Mesenchymal stem cell (in vitro differentiated cells and primary cell): ENCODE measurements around the gene PELI3.

Source experiments
- DNase-seq: peaks from one replicate; pipeline ENCODE4 v3.0.0-alpha.2; 2013
- H2AFZ ChIP-seq: one replicate; pipeline ENCODE4 v1.6.1; 2013; ENCODE audit warnings: low read depth, mild to moderate bottlenecking, control low read depth, inconsistent platforms, low read length, moderate library complexity
- H2AK5ac ChIP-seq: 2 replicates; pipeline ENCODE4 v1.6.1; 2013; ENCODE audit warnings: low read length, moderate library complexity, mild to moderate bottlenecking, inconsistent platforms; ENCODE audit not compliant: severe bottlenecking
- H2BK120ac ChIP-seq: one replicate; pipeline ENCODE4 v1.6.1; 2013; ENCODE audit warnings: low read depth, mild to moderate bottlenecking, inconsistent platforms, low read length, moderate library complexity
- H2BK12ac ChIP-seq, 2 experiments: one replicate each; pipeline ENCODE4 v1.6.1; 2013; ENCODE audit warnings: inconsistent platforms in 2 of 2, low read length in 2 of 2, mild to moderate bottlenecking in 2 of 2, moderate library complexity in 2 of 2, control low read depth in 1 of 2
- H2BK15ac ChIP-seq: one replicate; pipeline ENCODE4 v1.6.1; 2013; ENCODE audit warnings: mild to moderate bottlenecking, low read depth, inconsistent platforms; ENCODE audit not compliant: poor library complexity, severe bottlenecking
- H2BK5ac ChIP-seq: 2 replicates; pipeline ENCODE4 v1.6.1; 2013; ENCODE audit warnings: low read depth, mild to moderate bottlenecking, low read length, control low read depth, inconsistent platforms; ENCODE audit not compliant: poor library complexity, severe bottlenecking
- H3K14ac ChIP-seq, 2 experiments: one replicate each; pipeline ENCODE4 v1.6.1; 2013; ENCODE audit warnings: inconsistent platforms in 2 of 2, low read length in 2 of 2, control low read depth in 1 of 2, mild to moderate bottlenecking in 1 of 2, moderate library complexity in 1 of 2
- H3K18ac ChIP-seq, 2 experiments: one replicate each; pipeline ENCODE4 v1.6.1; 2013; ENCODE audit warnings: inconsistent platforms in 2 of 2, low read length in 2 of 2, control low read depth in 1 of 2, low read depth in 1 of 2, mild to moderate bottlenecking in 1 of 2
- H3K23ac ChIP-seq, 2 experiments: one replicate each; pipeline ENCODE4 v1.6.1; 2013; ENCODE audit warnings: inconsistent platforms in 2 of 2, low read length in 2 of 2, mild to moderate bottlenecking in 2 of 2, moderate library complexity in 2 of 2, control low read depth in 1 of 2
- H3K27ac ChIP-seq: 2 replicates; pipeline ENCODE4 v1.5.1; 2013; ENCODE audit warnings: mild to moderate bottlenecking, moderate library complexity, low read length, control low read depth, inconsistent platforms; ENCODE audit not compliant: poor library complexity, severe bottlenecking
- H3K27me3 ChIP-seq, 2 experiments: 2 replicates each; pipeline versions ENCODE4 v1.6.1 to v1.7.0; 2013; ENCODE audit warnings: low read length in 2 of 2, mild to moderate bottlenecking in 2 of 2, moderate library complexity in 2 of 2, control low read depth in 1 of 2, inconsistent platforms in 1 of 2; ENCODE audit not compliant: control insufficient read depth in 1 of 2, insufficient read depth in 1 of 2
- H3K36me3 ChIP-seq, 2 experiments: 2 replicates each; pipeline versions ENCODE4 v1.6.1 to v1.7.0; 2013; ENCODE audit warnings: low read length in 2 of 2, control low read depth in 1 of 2, inconsistent platforms in 1 of 2, low read depth in 1 of 2, mild to moderate bottlenecking in 1 of 2; ENCODE audit not compliant: insufficient read depth in 2 of 2, control insufficient read depth in 1 of 2
- H3K4ac ChIP-seq, 2 experiments: one replicate each; pipeline ENCODE4 v1.6.1; 2013; ENCODE audit warnings: inconsistent platforms in 2 of 2, low read length in 2 of 2, mild to moderate bottlenecking in 2 of 2, moderate library complexity in 2 of 2, control low read depth in 1 of 2, low read depth in 1 of 2
- H3K4me1 ChIP-seq: 2 replicates; pipeline ENCODE4 v1.6.1; 2013; ENCODE audit warnings: low read depth, low read length, control low read depth; ENCODE audit not compliant: control insufficient read depth, insufficient read depth
- H3K4me2 ChIP-seq: 2 replicates; pipeline ENCODE4 v1.6.1; 2013; ENCODE audit warnings: low read length, mild to moderate bottlenecking, inconsistent platforms; ENCODE audit not compliant: poor library complexity, severe bottlenecking
- H3K4me3 ChIP-seq, 2 experiments: 2 replicates each; pipeline versions ENCODE4 v1.5.1 to v1.7.0; 2013; ENCODE audit warnings: low read length in 2 of 2, mild to moderate bottlenecking in 2 of 2, control low read depth in 1 of 2, low read depth in 1 of 2; ENCODE audit not compliant: insufficient read depth in 1 of 2
- H3K79me1 ChIP-seq: replicated peaks from 2 replicates; pipeline ENCODE4 v1.6.1; 2013; ENCODE audit warnings: mild to moderate bottlenecking, control low read depth, low read length, inconsistent platforms; ENCODE audit not compliant: poor library complexity, severe bottlenecking
- H3K9ac ChIP-seq: 2 replicates; pipeline ENCODE4 v1.7.0; 2013; ENCODE audit warnings: mild to moderate bottlenecking, low read length, moderate library complexity
- H3K9me3 ChIP-seq: 2 replicates; pipeline ENCODE4 v1.7.0; 2013; ENCODE audit warnings: mild to moderate bottlenecking, low read length; ENCODE audit not compliant: control insufficient read depth
- H4K8ac ChIP-seq: one replicate; pipeline ENCODE4 v1.6.1; 2013; ENCODE audit warnings: inconsistent platforms, mild to moderate bottlenecking, low read length, moderate library complexity
- H4K91ac ChIP-seq: one replicate; pipeline ENCODE4 v1.6.1; 2013; ENCODE audit warnings: mild to moderate bottlenecking, low read length, inconsistent platforms
- WGBS: methylation state at CpG from one replicate; pipeline ENCODE4 v1.1.7; 2013; ENCODE audit warnings: mixed read lengths; 5-methylcytosine and 5-hydroxymethylcytosine counted together

PELI3 gene

DNA sequence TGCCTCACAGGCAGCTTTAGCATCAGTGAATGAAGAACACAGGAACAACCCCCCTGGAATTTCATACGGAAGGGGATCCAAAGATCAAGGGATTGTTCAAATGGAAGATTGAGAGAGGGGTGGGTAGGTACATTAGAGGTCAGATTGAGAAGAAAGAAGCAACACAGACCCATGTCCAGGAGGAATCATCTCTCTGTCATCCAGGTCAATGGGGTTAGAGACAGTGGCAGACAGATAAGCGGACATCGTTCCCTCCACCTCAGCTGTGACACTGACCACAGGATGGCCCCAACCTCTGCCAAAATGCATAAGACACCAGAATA is 47.8 kb upstream of the PELI3 start:
- peaks cover 11% of the 10 kb centered on the region for H3K4me1 ChIP-seq
- H3K9me3 ChIP-seq: no peaks in the 10 kb centered on the region
- H3K9ac ChIP-seq: no peak overlapping the region
- no peak overlapping the region for H3K14ac ChIP-seq
- H2BK12ac ChIP-seq: no peak overlapping the region
- H3K79me1 ChIP-seq: no peaks in the 10 kb centered on the region
- no peak overlapping the region for H3K23ac ChIP-seq
- no peak overlapping the region for H2AK5ac ChIP-seq
- peaks cover 28 to 52% of the 10 kb centered on the region in 2 experiments for H3K27me3 ChIP-seq
- no peak overlapping the region for H4K91ac ChIP-seq
- H3K4ac ChIP-seq: no peak overlapping the region
- no peak overlapping the region for H2BK5ac ChIP-seq
- no peak overlapping the region for H3K18ac ChIP-seq
- no peak overlapping the region for H3K27ac ChIP-seq
- peak overlapping the region in 1 of 2 experiments; percentile 41 for H3K4me3 ChIP-seq
- no peak overlapping the region for H2BK15ac ChIP-seq
- H4K8ac ChIP-seq: no peak overlapping the region
- no peak overlapping the region for H2AFZ ChIP-seq
- 65% methylated on average over 3 of the region's 3 CpGs for WGBS
- no peak overlapping the region for H3K4me2 ChIP-seq
- H2BK120ac ChIP-seq: no peak overlapping the region
- H3K36me3 ChIP-seq: no peaks in the 10 kb centered on the region
- DNase-seq: no peak

DNA sequence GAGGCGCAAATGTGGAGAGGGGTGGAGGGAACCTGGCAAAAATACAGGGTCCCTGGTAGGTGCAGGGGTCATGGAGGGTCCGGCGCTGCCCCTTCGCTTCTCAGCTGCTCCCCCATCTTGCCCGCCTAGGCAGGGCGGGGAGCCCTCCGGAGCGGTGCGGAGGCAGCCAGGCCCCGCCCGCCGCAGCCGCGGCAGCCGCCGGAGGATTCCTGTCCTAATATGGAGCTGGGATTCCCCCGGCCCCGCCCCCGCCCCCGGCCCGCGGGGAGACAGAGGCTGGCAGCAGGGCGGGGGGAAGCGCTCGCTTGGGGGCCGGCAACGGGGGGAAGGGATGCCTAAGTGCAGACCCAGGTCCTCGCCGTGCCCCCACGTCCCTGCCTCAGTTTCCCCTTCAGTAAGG is 46.9 kb upstream of the PELI3 start:
- Histone ChIP-seq H2BK12ac (no peak overlapping the region), H3K23ac (no peak overlapping the region), H3K4ac (no peak overlapping the region), H4K91ac (no peak overlapping the region), H2AK5ac (no peak overlapping the region), H2AFZ (no peak overlapping the region), H4K8ac (no peak overlapping the region), H3K79me1 (no peaks in the 10 kb centered on the region), H3K4me3 (no peak overlapping the region), H3K9me3 (no peaks in the 10 kb centered on the region), H3K18ac (no peak overlapping the region), H2BK15ac (no peak overlapping the region), H2BK5ac (no peak overlapping the region), H2BK120ac (no peak overlapping the region), H3K14ac (no peak overlapping the region), H3K36me3 (no peaks in the 10 kb centered on the region), H3K4me1 (peaks cover 11% of the 10 kb centered on the region), H3K27me3 (peaks cover 25 to 44% of the 10 kb centered on the region in 2 experiments), H3K4me2 (no peak overlapping the region), H3K9ac (no peak overlapping the region), H3K27ac (no peak overlapping the region)
- no peak for DNase-seq
- WGBS: under 1% methylated on average over 23 of the region's 30 CpGs

DNA sequence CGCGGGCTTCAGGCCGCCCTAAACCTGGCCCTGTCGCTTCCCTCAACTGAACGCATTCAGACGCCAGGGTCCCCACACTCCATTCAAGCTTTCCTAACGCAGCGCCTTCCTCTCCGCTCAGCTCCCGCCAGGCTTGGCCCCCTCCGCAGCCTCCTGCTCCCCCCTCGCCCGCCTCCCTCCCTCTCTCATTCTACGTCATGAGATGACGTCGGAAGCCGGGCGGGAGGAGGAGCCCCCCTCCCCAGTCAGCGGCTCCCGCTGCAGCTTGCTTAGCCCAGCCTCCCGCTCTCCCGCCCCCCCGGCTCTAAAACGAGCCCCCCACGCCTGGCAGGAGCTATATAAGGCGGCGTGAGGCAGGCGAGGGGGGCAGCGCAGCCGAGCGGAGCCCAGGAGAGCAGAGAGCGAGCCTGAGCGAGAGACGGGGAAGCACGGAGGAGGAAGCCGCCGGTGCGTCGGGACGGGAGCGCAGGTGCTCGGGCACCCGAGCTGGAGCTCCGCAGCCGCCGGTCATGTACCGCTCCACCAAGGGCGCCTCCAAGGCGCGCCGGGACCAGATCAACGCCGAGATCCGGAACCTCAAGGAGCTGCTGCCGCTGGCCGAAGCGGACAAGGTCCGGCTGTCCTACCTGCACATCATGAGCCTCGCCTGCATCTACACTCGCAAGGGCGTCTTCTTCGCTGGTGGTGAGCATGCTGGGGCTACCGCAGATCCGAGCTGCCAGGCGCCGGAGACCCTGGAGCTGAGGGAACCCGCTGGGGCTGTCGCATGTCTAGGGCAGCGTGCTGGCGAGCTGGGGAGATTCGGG is 45.8 kb upstream of the PELI3 start, which contains the start of gene NPAS4:
NPAS4 (plus strand) TSS at position 365 of the 806 bp plus-strand sequence; CDS start at position 510, 145 bp downstream.
- H4K91ac ChIP-seq: no peak within 1 kb of the TSS
- no peak within 1 kb of the TSS for H3K27ac ChIP-seq
- no peak within 1 kb of the TSS for H4K8ac ChIP-seq
- H2BK15ac ChIP-seq: no peak within 1 kb of the TSS
- H2AFZ ChIP-seq: no peak within 1 kb of the TSS
- H3K79me1 ChIP-seq: no peaks in the 10 kb centered on the region
- H3K9me3 ChIP-seq: no peaks in the 10 kb centered on the region
- no peak within 1 kb of the TSS for H2AK5ac ChIP-seq
- H3K9ac ChIP-seq: no peak within 1 kb of the TSS
- no peak within 1 kb of the TSS for H2BK5ac ChIP-seq
- no peak within 1 kb of the TSS for H3K4ac ChIP-seq
- H3K18ac ChIP-seq: no peak within 1 kb of the TSS
- peak within 1 kb of the TSS in 1 of 2 experiments; percentile 81 for H3K23ac ChIP-seq
- H3K27me3 ChIP-seq: peaks cover 32 to 35% of the 10 kb centered on the region in 2 experiments
- no peak for DNase-seq
- WGBS: 6% methylated on average over 61 of the region's 71 CpGs
- H3K4me2 ChIP-seq: no peak within 1 kb of the TSS
- H3K36me3 ChIP-seq: no peaks in the 10 kb centered on the region
- H3K14ac ChIP-seq: no peak within 1 kb of the TSS
- H2BK120ac ChIP-seq: no peak within 1 kb of the TSS
- H3K4me3 ChIP-seq: no peak within 1 kb of the TSS
- no peak within 1 kb of the TSS for H2BK12ac ChIP-seq
- H3K4me1 ChIP-seq: peaks cover 11% of the 10 kb centered on the region

DNA sequence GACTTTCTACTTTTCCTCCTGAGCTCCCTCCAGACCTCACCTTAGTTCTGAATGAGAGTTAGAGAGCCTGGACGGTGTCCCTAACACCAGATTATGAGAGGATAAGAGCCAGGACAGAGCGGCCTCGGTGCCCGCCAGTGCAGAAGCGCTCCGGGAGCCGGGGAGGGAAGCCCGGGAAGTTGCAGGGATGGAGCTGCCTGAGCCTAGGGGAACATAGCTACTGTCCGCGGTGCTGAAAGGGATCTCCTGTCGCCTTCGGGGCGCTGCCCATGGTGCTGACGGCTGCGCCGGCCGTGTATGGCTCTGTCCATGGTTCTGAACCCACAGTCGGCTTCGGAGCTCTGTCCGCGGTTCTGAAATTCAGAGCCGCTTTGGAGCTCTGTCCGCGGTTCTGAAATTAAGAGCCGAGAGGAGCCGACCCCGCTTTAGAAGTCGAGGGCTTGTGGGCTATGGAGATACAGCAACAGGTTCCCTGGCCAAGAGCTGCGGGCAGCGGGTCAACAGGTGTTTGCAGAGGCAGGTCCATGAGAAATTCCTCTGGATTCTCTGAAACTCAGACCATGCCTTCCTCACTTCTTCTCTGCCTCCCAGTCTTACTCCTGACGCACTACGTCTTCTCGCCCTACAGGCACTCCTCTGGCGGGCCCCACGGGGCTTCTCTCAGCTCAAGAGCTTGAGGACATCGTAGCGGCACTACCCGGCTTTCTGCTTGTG is 45.1 kb upstream of the PELI3 start:
- Histone ChIP-seq H2BK12ac (no peak overlapping the region), H2BK15ac (no peak overlapping the region), H3K18ac (no peak overlapping the region), H3K27ac (no peak overlapping the region), H3K14ac (no peak overlapping the region), H3K4ac (no peak overlapping the region), H2BK5ac (no peak overlapping the region), H2AFZ (no peak overlapping the region), H2AK5ac (no peak overlapping the region), H3K36me3 (no peaks in the 10 kb centered on the region), H3K9ac (no peak overlapping the region), H3K4me1 (peaks cover 11% of the 10 kb centered on the region), H3K23ac (no peak overlapping the region), H4K91ac (no peak overlapping the region), H2BK120ac (no peak overlapping the region), H3K9me3 (no peaks in the 10 kb centered on the region), H4K8ac (no peak overlapping the region), H3K79me1 (no peaks in the 10 kb centered on the region), H3K4me2 (no peak overlapping the region), H3K4me3 (no peak overlapping the region), H3K27me3 (peaks cover 27 to 33% of the 10 kb centered on the region in 2 experiments)
- peak; percentile 86 for DNase-seq
- whole genome bisulfite sequencing: 18% methylated on average over 38 of the region's 38 CpGs
